HG03095 (cell line): ENCODE data around the gene CELA1.
"Not testable (repeated sequence)": the region's sequence is repeated elsewhere in the genome, so short reads cannot be mapped to it uniquely, and the experiment has no call there.

Source experiments
- ATAC-seq: cut with Tn5 transposase; IDR thresholded peaks from one replicate; pipeline ENCODE4 v1.9.1; 2021; ENCODE audit warnings: moderate library complexity; ENCODE audit not compliant: unreplicated experiment

The CELA1 gene

GRCh38 chr12:51349026-51349425 lies 2.5 kb upstream of the CELA1 start:
- no peak for ATAC-seq

GRCh38 chr12:51348116-51348515 lies 1.6 kb upstream of the CELA1 start:
- no peak for ATAC-seq

GRCh38 chr12:51345681-51346080 lies 798 bp downstream of the CELA1 start:
- no peak for ATAC-seq

GRCh38 chr12:51343201-51343600 lies 3.3 kb downstream of the CELA1 start:
- ATAC-seq: no peak

GRCh38 chr12:51342416-51342815 lies 4.1 kb downstream of the CELA1 start:
- no peak for ATAC-seq

- no peak for ATAC-seq
Observed at GRCh38 chr12:51341251-51342007, 5.0 kb downstream of the CELA1 start.

- ATAC-seq: no peak
Observed at GRCh38 chr12:51339750-51340149, 6.7 kb downstream of the CELA1 start.

GRCh38 chr12:51337336-51337735 lies 9.1 kb downstream of the CELA1 start:
- ATAC-seq: not testable (repeated sequence)

- ATAC-seq: no peak
Observed at GRCh38 chr12:51335931-51336330, 10.5 kb downstream of the CELA1 start.

- no peak for ATAC-seq
Observed at GRCh38 chr12:51334764-51335163, 11.7 kb downstream of the CELA1 start.

- ATAC-seq: no peak
Observed at GRCh38 chr12:51333536-51333935, 12.9 kb downstream of the CELA1 start.

GRCh38 chr12:51330186-51330585 lies 16.3 kb downstream of the CELA1 start:
- no peak for ATAC-seq

GRCh38 chr12:51329742-51330141 lies 16.7 kb downstream of the CELA1 start:
- no peak for ATAC-seq

GRCh38 chr12:51328587-51328986 lies 17.9 kb downstream of the CELA1 start:
- no peak for ATAC-seq

- ATAC-seq: peak; percentile 49
Observed at GRCh38 chr12:51326698-51327439, 19.6 kb downstream of the CELA1 start.

- no peak for ATAC-seq
Observed at GRCh38 chr12:51324953-51325352, 21.5 kb downstream of the CELA1 start.

GRCh38 chr12:51323966-51324895 lies 22.2 kb downstream of the CELA1 start, which contains the start of gene BIN2:
BIN2 (minus strand) TSS chr12:51324174; CDS start chr12:51324102, 72 bp downstream.
- peak; percentile 65 for ATAC-seq

- ATAC-seq: peak; percentile 15
Observed at GRCh38 chr12:51323317-51323960, 23.0 kb downstream of the CELA1 start.

- ATAC-seq: no peak
Observed at GRCh38 chr12:51322452-51322851, 24.0 kb downstream of the CELA1 start.

GRCh38 chr12:51321882-51322281 lies 24.6 kb downstream of the CELA1 start:
- no peak for ATAC-seq
